ENCODE results near the gene TRDMT1.

The TRDMT1 gene

DNA sequence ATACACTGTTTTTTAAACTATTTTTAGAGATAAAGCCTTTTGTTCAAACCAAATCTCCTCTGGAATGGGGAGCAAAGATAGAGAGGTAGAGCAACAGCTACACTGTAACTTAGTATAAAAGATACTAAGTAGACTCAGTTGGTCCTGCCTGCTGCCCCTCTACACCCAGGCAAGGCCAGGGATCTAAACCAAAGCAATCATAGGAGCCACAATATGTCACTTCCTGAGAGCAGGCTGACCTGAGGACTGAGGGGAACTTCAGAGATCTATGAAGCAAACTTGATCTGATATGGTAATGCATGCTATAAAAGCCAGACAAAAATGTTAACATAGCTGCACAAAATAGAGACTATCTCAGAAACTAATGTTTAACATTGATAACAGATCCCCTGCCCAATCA is 7.0 kb upstream of the TRDMT1 start:
- no peaks in the 10 kb centered on the region for H3K27me3 ChIP-seq (ENCODE audit: insufficient read depth, low read depth)
- no peak overlapping the region for H3K4me2 ChIP-seq
- H3K4me1 ChIP-seq (ENCODE audit: low read depth, poor library complexity, severe bottlenecking): no peaks in the 10 kb centered on the region
- no peak overlapping the region for H3K27ac ChIP-seq
- H4K20me1 ChIP-seq (ENCODE audit: insufficient read depth): no peaks in the 10 kb centered on the region
- H2AFZ ChIP-seq (ENCODE audit: low read depth): no peak overlapping the region
- TF ChIP-seq, protein P1, sequence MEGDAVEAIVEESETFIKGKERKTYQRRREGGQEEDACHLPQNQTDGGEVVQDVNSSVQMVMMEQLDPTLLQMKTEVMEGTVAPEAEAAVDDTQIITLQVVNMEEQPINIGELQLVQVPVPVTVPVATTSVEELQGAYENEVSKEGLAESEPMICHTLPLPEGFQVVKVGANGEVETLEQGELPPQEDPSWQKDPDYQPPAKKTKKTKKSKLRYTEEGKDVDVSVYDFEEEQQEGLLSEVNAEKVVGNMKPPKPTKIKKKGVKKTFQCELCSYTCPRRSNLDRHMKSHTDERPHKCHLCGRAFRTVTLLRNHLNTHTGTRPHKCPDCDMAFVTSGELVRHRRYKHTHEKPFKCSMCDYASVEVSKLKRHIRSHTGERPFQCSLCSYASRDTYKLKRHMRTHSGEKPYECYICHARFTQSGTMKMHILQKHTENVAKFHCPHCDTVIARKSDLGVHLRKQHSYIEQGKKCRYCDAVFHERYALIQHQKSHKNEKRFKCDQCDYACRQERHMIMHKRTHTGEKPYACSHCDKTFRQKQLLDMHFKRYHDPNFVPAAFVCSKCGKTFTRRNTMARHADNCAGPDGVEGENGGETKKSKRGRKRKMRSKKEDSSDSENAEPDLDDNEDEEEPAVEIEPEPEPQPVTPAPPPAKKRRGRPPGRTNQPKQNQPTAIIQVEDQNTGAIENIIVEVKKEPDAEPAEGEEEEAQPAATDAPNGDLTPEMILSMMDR (conservative IDR thresholded peaks at IDR 0.05; ENCODE audit: low read depth, low read length): no peak
- no peaks in the 10 kb centered on the region for H3K36me3 ChIP-seq (ENCODE audit: insufficient read depth)
- no peaks in the 10 kb centered on the region for H3K79me2 ChIP-seq (ENCODE audit: insufficient read depth, low read depth)
- H3K4me3 ChIP-seq (IDR thresholded peaks at IDR 0.05; ENCODE audit: insufficient read depth, low read depth, low read length): no peak overlapping the region
- H3K9ac ChIP-seq: no peak overlapping the region

DNA sequence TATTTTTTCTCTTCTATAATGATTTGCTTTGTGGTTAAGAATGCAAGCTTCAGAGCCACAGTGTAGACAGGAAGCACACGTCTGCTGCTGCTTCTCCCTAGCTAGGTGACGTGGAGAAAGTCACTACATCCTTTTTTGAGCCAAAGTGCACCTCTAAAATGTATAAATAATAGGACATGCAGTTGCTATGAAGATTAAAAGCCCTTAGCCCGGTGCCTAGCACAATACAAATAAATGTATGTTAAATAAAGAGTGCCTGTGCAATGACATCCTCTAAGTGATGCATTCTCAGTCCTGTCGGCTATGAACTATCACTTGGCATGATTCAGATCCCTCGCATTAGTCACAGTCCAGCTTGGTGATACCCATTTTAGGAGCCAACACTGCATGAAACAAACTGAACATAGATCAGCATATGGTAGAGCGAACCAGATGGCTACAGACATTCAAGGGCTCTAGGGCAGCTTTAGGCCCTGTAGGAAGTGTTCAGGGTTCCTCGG is 4.8 kb upstream of the TRDMT1 start:
- Histone ChIP-seq H3K9ac (no peak overlapping the region), H3K27me3 (ENCODE audit: insufficient read depth, low read depth) (no peaks in the 10 kb centered on the region), H3K4me3 (IDR thresholded peaks at IDR 0.05; ENCODE audit: insufficient read depth, low read depth, low read length) (no peak overlapping the region), H3K4me1 (ENCODE audit: low read depth, poor library complexity, severe bottlenecking) (peaks cover 7% of the 10 kb centered on the region), H3K36me3 (ENCODE audit: insufficient read depth) (no peaks in the 10 kb centered on the region), H3K27ac (no peak overlapping the region), H3K79me2 (ENCODE audit: insufficient read depth, low read depth) (no peaks in the 10 kb centered on the region), H2AFZ (ENCODE audit: low read depth) (no peak overlapping the region), H4K20me1 (ENCODE audit: insufficient read depth) (no peaks in the 10 kb centered on the region), H3K4me2 (no peak overlapping the region)
- TF ChIP-seq, protein P1 (conservative IDR thresholded peaks at IDR 0.05; ENCODE audit: low read depth, low read length): no peak

DNA sequence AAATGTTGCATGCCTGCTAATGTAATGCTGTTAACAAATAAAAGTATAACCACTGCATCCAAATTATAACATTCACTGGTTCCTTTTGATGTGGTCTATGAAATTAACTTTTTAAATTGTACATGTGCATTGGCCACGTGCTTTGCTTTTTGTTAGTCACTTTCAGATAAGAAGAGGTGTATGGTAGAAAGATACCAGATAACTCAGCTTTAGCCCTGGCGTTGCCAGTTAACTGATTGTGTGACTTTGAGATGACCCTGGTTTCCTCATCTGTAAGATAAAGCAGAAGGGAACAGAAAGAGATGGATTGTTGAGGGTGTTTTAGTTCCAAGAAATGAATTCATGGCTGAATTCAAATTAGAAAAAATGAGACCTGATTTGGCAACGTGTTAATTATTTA is 1.9 kb upstream of the TRDMT1 start:
- no peaks in the 10 kb centered on the region for H3K36me3 ChIP-seq (ENCODE audit: insufficient read depth)
- peaks cover 15% of the 10 kb centered on the region; the same call in 1 of the 2 replicates for H3K79me2 ChIP-seq (ENCODE audit: insufficient read depth, low read depth)
- no peaks in the 10 kb centered on the region for H3K27me3 ChIP-seq (ENCODE audit: insufficient read depth, low read depth)
- H3K4me2 ChIP-seq: no peak overlapping the region
- H3K27ac ChIP-seq: no peak overlapping the region
- no peak overlapping the region for H2AFZ ChIP-seq (ENCODE audit: low read depth)
- TF ChIP-seq, protein P1 (conservative IDR thresholded peaks at IDR 0.05; ENCODE audit: low read depth, low read length): no peak
- no peak overlapping the region for H3K9ac ChIP-seq
- peaks cover 27% of the 10 kb centered on the region for H3K4me1 ChIP-seq (ENCODE audit: low read depth, poor library complexity, severe bottlenecking)
- H3K4me3 ChIP-seq (IDR thresholded peaks at IDR 0.05; ENCODE audit: insufficient read depth, low read depth, low read length): no peak overlapping the region
- H4K20me1 ChIP-seq (ENCODE audit: insufficient read depth): no peaks in the 10 kb centered on the region

DNA sequence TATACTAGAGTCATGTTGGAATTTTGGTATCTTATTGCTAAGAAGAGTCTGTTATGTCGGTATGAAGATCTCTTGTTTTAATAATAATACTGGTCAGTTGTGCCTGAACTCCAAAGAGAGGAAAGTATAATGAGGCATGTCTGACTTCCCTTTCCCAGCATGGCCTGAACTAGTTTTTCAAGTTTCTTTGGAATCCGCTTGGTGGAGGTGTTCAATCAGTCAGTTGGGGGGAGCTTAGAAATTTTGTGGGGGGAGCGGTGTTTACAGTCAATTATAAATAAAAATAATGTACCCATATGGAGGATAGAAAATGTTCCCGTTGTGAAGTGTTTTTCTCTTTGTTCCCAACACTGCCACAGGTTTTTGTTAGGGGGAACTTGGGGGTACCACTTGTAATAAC is 1.5 kb upstream of the TRDMT1 start:
- H4K20me1 ChIP-seq (ENCODE audit: insufficient read depth): no peaks in the 10 kb centered on the region
- H3K79me2 ChIP-seq (ENCODE audit: insufficient read depth, low read depth): peaks cover 15% of the 10 kb centered on the region; the same call in 1 of the 2 replicates
- no peak overlapping the region for H3K4me3 ChIP-seq (IDR thresholded peaks at IDR 0.05; ENCODE audit: insufficient read depth, low read depth, low read length)
- H2AFZ ChIP-seq (ENCODE audit: low read depth): no peak overlapping the region
- no peaks in the 10 kb centered on the region for H3K27me3 ChIP-seq (ENCODE audit: insufficient read depth, low read depth)
- no peak overlapping the region for H3K27ac ChIP-seq
- no peak overlapping the region for H3K9ac ChIP-seq
- H3K4me2 ChIP-seq: no peak overlapping the region
- no peaks in the 10 kb centered on the region for H3K36me3 ChIP-seq (ENCODE audit: insufficient read depth)
- peaks cover 28% of the 10 kb centered on the region for H3K4me1 ChIP-seq (ENCODE audit: low read depth, poor library complexity, severe bottlenecking)
- TF ChIP-seq, protein P1 (conservative IDR thresholded peaks at IDR 0.05; ENCODE audit: low read depth, low read length): no peak
